IPS-NIHi7 (cell line): ENCODE results near the gene SMARCA2.
A peak's percentile ranks its signal among the peaks of the same experiment; 100 is the strongest.

ENCODE experiments used
- DNase-seq: peaks from one replicate; pipeline ENCODE4 v3.0.0; 2012; ENCODE audit warnings: mixed read lengths; ENCODE audit errors: extremely low spot score

Gene SMARCA2

GRCh38 chr9:2170722-2171121 lies 155.6 kb downstream of the SMARCA2 start:
- DNase-seq, result no peak

GRCh38 chr9:2173170-2173569 lies 158.0 kb downstream of the SMARCA2 start:
- DNase-seq, result no peak

- DNase-seq, result no peak
Observed at GRCh38 chr9:2173861-2174260, 158.7 kb downstream of the SMARCA2 start.

GRCh38 chr9:2174306-2174705 lies 159.2 kb downstream of the SMARCA2 start:
- DNase-seq, result no peak

GRCh38 chr9:2174911-2175310 lies 159.8 kb downstream of the SMARCA2 start:
- DNase-seq, result no peak

- no peak for DNase-seq
Observed at GRCh38 chr9:2177121-2177520, 162.0 kb downstream of the SMARCA2 start.

GRCh38 chr9:2178034-2178734 lies 163.0 kb downstream of the SMARCA2 start:
- DNase-seq, result no peak

- DNase-seq, result no peak
Observed at GRCh38 chr9:2179567-2179966, 164.4 kb downstream of the SMARCA2 start.

- no peak for DNase-seq
Observed at GRCh38 chr9:2180154-2180553, 165.0 kb downstream of the SMARCA2 start.

- DNase-seq, result no peak
Observed at GRCh38 chr9:2180704-2181103, 165.6 kb downstream of the SMARCA2 start.

GRCh38 chr9:2181792-2182191 lies 166.6 kb downstream of the SMARCA2 start:
- peak; percentile 77 for DNase-seq

GRCh38 chr9:2190939-2191608 lies 175.9 kb downstream of the SMARCA2 start:
- no peak for DNase-seq

GRCh38 chr9:2191609-2191972 lies 176.4 kb downstream of the SMARCA2 start:
- DNase-seq, result no peak

GRCh38 chr9:2192356-2192979 lies 177.3 kb downstream of the SMARCA2 start:
- DNase-seq, result no peak

- DNase-seq, result no peak
Observed at GRCh38 chr9:2193552-2193951, 178.4 kb downstream of the SMARCA2 start.

GRCh38 chr9:2195211-2195610 lies 180.1 kb downstream of the SMARCA2 start:
- no peak for DNase-seq

GRCh38 chr9:2196757-2197156 lies 181.6 kb downstream of the SMARCA2 start:
- no peak for DNase-seq

GRCh38 chr9:2198956-2199635 lies 183.9 kb downstream of the SMARCA2 start:
- no peak for DNase-seq

GRCh38 chr9:2199999-2200796 lies 185.1 kb downstream of the SMARCA2 start:
- no peak for DNase-seq

GRCh38 chr9:2208465-2208864 lies 193.3 kb downstream of the SMARCA2 start:
- DNase-seq, result no peak

- DNase-seq, result no peak
Observed at GRCh38 chr9:2208991-2209390, 193.8 kb downstream of the SMARCA2 start.

GRCh38 chr9:2209400-2209799 lies 194.3 kb downstream of the SMARCA2 start:
- no peak for DNase-seq
